Vein endothelial cell (primary cell): Measurements from ENCODE around the gene PBX1. TPM values are rescaled to one million over a fixed set of nuclear protein-coding genes. Genes with fewer than 3 reads are reported as not detected.

Source experiments
- small RNA-seq: library from RNA; depleted of rRNA; stranded (forward); fragments of <200 nt; gene quantifications from one replicate; pipeline ENCODE3, GENCODE V24; 2012
- total RNA-seq: library from RNA; depleted of rRNA; stranded (reverse); fragments of >200 nt; gene quantifications from 2 replicates; pipeline ENCODE4 v1.2.3, GENCODE V29; 2012

PBX1 gene
- total RNA-seq = 10.0 and 12.1 TPM in 2 replicates

DNA sequence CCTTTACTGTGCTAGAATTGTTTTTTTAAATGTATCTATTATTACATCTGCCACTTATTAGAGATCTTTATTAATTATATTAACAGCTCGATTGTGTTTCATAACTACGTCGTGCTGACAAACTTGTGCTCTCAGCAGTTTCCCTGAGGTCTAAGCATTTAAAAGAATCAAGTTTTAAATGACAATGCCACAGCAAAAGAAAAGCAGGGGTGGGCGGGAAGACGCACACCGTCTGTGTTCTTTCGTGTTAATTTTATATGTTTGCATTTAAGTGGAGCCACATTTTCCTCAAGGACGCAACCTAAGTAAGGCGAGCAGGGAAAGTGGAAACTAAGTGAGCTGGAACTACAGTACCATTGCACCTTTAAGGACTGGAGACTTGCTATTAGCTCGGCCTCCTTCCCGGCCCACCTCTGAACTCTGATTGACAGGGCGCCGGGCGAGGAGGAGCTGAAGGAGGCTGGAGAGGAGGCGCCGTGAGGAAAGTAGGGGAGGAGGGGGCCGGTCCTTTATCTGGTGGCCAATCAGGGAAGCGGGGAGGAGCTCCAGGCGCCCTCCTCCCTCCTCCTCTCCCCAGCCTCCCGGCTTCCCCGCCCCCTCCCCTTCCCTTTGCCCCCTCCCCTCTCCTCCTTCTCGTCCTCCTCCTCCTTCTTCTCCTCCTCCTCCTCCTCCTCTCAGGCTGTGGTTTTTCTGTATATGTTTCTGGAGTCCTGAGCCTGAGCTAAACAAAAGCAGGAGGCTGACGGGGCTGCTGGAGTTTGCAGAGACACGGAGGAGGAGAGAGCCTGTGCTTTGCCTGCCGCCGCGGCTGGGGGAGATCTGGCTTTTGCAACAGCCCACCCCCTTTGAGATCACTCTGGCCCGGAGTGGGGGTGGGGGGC is at the start of gene PBX1:
PBX1 (plus strand) TSS at position 724 of the 881 bp plus-strand sequence.

Small RNA genes within 50 kb of the gene (small RNA-seq; reads per million reads assigned to genes)
- gene RF00017 (not detected), gene RF00019 (not detected), gene RNU6-171P (not detected)
